ENCODE results near the gene CAPZB. TPM values are rescaled to one million over a fixed set of nuclear protein-coding genes. Genes with fewer than 3 reads are reported as not detected.
A peak's percentile ranks its signal among the peaks of the same experiment; 100 is the strongest.

CAPZB gene
- polyA plus RNA-seq, 1 of the 3 experiments (the other 2 are of a cell fraction) = 122 TPM

DNA sequence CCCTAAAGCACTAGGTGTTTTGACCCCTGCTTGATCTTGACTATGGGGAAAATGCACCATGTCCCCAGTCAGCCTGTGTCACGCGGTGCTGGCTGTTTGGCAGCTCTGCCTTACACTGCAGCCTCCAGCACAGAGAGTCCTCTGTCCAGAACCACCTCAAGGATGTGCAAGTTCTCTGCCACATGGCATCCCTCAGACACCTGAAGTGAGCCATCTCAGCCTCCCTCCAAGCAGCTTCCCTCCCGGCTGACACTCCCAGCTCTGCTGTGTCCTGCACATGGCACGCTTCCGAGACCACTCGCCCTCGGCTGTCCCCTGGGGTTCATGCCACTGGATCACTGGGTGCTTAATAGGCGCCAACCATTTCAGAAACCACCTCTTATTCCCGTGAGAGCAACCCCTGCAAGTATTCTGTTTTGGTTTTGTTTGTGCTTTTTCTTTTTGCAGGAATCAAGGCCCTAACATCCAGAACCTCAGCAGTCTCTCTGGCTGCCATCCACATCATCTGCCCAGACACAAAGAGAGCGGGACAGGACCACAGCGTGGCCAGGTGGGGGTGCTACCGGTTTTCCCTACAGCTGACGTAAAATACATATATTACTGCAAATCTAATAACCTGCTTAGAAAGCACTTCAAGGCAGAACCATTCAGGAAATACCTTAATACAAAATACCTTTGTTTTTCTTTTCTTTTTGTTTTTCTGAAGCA is 45.7 kb downstream of the CAPZB start:
- peak; percentile 82 for DNase-seq
- Histone ChIP-seq H3K4me1 (ENCODE audit: control insufficient read depth in 1 of 2, insufficient read depth in 2 of 2, low read depth in 1 of 2, low read length in 1 of 2) (peaks cover 65 to 72% of the 10 kb centered on the region in 2 experiments), H4K20me1 (ENCODE audit: insufficient read depth) (peaks cover 92% of the 10 kb centered on the region), H2AFZ (ENCODE audit: low read depth) (no peak overlapping the region), H3K9me2 (no peaks in the 10 kb centered on the region), H3K27me3 (ENCODE audit: insufficient read depth) (no peaks in the 10 kb centered on the region), H3K9me3 (no peaks in the 10 kb centered on the region), H3K27ac (ENCODE audit: low read depth in 2 of 2, low read length in 1 of 2) (peak overlapping the region; percentile 62 to 64), H3K36me3 (replicated peaks in 1 of 2; ENCODE audit: control insufficient read depth in 1 of 2, insufficient read depth in 2 of 2, low read length in 1 of 2) (peaks cover 4 to 10% of the 10 kb centered on the region in 2 experiments), H3K4me2 (peak overlapping the region; percentile 43; the same call in 1 of the 2 replicates), H3K9ac (peak overlapping the region; percentile 24; the same call in 1 of the 2 replicates), H3F3A (replicated peaks; ENCODE audit: insufficient read depth) (peaks cover 21% of the 10 kb centered on the region), H3K4me3 (ENCODE audit: low read depth in 2 of 2, low read length in 1 of 2) (no peak overlapping the region), H3K79me2 (ENCODE audit: insufficient read depth) (peaks cover 100% of the 10 kb centered on the region)
- CTCF ChIA-PET = interaction anchor here (0.7 to 10.1 kb wide), 24 partner anchors 11 to 222 kb away, joined by 3 to 74 read pairs (median 5); partner anchors contain the start of gene NBL1
- 50% methylated on average over 13 of the region's 13 CpGs for WGBS (ENCODE audit: low lambda C conversion rate)
- POLR2A ChIA-PET = interaction anchor here (1.3 kb wide), 1 partner anchor 8 kb away, joined by 3 read pairs; no protein-coding TSS in a partner anchor
- no peak for TF ChIP-seq JUND (IDR thresholded peaks at IDR 0.05)
- TF ChIP-seq TCF12 (IDR thresholded peaks at IDR 0.05) = no peak
- TF ChIP-seq, protein P1, sequence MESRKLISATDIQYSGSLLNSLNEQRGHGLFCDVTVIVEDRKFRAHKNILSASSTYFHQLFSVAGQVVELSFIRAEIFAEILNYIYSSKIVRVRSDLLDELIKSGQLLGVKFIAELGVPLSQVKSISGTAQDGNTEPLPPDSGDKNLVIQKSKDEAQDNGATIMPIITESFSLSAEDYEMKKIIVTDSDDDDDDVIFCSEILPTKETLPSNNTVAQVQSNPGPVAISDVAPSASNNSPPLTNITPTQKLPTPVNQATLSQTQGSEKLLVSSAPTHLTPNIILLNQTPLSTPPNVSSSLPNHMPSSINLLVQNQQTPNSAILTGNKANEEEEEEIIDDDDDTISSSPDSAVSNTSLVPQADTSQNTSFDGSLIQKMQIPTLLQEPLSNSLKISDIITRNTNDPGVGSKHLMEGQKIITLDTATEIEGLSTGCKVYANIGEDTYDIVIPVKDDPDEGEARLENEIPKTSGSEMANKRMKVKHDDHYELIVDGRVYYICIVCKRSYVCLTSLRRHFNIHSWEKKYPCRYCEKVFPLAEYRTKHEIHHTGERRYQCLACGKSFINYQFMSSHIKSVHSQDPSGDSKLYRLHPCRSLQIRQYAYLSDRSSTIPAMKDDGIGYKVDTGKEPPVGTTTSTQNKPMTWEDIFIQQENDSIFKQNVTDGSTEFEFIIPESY (IDR thresholded peaks at IDR 0.05; ENCODE audit: borderline replicate concordance, low read depth) = no peak
- no peak for TF ChIP-seq RFX5 (IDR thresholded peaks at IDR 0.05; ENCODE audit: low read length)
- TF ChIP-seq, protein P2, sequence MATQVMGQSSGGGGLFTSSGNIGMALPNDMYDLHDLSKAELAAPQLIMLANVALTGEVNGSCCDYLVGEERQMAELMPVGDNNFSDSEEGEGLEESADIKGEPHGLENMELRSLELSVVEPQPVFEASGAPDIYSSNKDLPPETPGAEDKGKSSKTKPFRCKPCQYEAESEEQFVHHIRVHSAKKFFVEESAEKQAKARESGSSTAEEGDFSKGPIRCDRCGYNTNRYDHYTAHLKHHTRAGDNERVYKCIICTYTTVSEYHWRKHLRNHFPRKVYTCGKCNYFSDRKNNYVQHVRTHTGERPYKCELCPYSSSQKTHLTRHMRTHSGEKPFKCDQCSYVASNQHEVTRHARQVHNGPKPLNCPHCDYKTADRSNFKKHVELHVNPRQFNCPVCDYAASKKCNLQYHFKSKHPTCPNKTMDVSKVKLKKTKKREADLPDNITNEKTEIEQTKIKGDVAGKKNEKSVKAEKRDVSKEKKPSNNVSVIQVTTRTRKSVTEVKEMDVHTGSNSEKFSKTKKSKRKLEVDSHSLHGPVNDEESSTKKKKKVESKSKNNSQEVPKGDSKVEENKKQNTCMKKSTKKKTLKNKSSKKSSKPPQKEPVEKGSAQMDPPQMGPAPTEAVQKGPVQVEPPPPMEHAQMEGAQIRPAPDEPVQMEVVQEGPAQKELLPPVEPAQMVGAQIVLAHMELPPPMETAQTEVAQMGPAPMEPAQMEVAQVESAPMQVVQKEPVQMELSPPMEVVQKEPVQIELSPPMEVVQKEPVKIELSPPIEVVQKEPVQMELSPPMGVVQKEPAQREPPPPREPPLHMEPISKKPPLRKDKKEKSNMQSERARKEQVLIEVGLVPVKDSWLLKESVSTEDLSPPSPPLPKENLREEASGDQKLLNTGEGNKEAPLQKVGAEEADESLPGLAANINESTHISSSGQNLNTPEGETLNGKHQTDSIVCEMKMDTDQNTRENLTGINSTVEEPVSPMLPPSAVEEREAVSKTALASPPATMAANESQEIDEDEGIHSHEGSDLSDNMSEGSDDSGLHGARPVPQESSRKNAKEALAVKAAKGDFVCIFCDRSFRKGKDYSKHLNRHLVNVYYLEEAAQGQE (IDR thresholded peaks at IDR 0.05; ENCODE audit: low read depth, low read length) = no peak
- no peak for TF ChIP-seq SIN3A (IDR thresholded peaks at IDR 0.05; ENCODE audit: borderline replicate concordance, low read depth, low read length)
- peak; percentile 51; the same call in 1 of the 2 replicates for TF ChIP-seq SMC3 (IDR thresholded peaks at IDR 0.05; ENCODE audit: low read depth, low read length)
- TF ChIP-seq NRF1 (IDR thresholded peaks at IDR 0.05; ENCODE audit: low read depth, low read length) = no peak
- TF ChIP-seq, protein P3, sequence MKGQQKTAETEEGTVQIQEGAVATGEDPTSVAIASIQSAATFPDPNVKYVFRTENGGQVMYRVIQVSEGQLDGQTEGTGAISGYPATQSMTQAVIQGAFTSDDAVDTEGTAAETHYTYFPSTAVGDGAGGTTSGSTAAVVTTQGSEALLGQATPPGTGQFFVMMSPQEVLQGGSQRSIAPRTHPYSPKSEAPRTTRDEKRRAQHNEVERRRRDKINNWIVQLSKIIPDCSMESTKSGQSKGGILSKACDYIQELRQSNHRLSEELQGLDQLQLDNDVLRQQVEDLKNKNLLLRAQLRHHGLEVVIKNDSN (IDR thresholded peaks at IDR 0.05; ENCODE audit: borderline replicate concordance, low read depth) = no peak
- TF ChIP-seq POLR2AphosphoS5 (IDR thresholded peaks at IDR 0.05; ENCODE audit: low read depth, low read length) = no peak
- TF ChIP-seq GABPA (IDR thresholded peaks at IDR 0.05; ENCODE audit: low read depth) = no peak
- no peak for TF ChIP-seq YY1 (IDR thresholded peaks at IDR 0.05; ENCODE audit: low read depth)
- peak; percentile 45; the same call in 1 of the 2 replicates for TF ChIP-seq MXI1 (IDR thresholded peaks at IDR 0.05; ENCODE audit: low read depth, low read length)
- no peak for TF ChIP-seq RCOR1 (IDR thresholded peaks at IDR 0.05; ENCODE audit: low read length)
- no peak for TF ChIP-seq RXRA (IDR thresholded peaks at IDR 0.05; ENCODE audit: borderline replicate concordance, low read depth)
- no peak for TF ChIP-seq FOSL2 (IDR thresholded peaks at IDR 0.05; ENCODE audit: borderline replicate concordance, low read depth)
- no peak for TF ChIP-seq CHD2 (IDR thresholded peaks at IDR 0.05; ENCODE audit: low read length, partially characterized antibody)
- peak; percentile 79 for TF ChIP-seq RAD21 (IDR thresholded peaks at IDR 0.05; ENCODE audit: low read length)
- TF ChIP-seq EZH2phosphoT487 (IDR thresholded peaks at IDR 0.05; ENCODE audit: borderline replicate concordance, low read depth) = no peak
- TF ChIP-seq, protein P4, sequence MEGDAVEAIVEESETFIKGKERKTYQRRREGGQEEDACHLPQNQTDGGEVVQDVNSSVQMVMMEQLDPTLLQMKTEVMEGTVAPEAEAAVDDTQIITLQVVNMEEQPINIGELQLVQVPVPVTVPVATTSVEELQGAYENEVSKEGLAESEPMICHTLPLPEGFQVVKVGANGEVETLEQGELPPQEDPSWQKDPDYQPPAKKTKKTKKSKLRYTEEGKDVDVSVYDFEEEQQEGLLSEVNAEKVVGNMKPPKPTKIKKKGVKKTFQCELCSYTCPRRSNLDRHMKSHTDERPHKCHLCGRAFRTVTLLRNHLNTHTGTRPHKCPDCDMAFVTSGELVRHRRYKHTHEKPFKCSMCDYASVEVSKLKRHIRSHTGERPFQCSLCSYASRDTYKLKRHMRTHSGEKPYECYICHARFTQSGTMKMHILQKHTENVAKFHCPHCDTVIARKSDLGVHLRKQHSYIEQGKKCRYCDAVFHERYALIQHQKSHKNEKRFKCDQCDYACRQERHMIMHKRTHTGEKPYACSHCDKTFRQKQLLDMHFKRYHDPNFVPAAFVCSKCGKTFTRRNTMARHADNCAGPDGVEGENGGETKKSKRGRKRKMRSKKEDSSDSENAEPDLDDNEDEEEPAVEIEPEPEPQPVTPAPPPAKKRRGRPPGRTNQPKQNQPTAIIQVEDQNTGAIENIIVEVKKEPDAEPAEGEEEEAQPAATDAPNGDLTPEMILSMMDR (IDR thresholded peaks at IDR 0.05) = peak; percentile 53
- TF ChIP-seq, protein P5, sequence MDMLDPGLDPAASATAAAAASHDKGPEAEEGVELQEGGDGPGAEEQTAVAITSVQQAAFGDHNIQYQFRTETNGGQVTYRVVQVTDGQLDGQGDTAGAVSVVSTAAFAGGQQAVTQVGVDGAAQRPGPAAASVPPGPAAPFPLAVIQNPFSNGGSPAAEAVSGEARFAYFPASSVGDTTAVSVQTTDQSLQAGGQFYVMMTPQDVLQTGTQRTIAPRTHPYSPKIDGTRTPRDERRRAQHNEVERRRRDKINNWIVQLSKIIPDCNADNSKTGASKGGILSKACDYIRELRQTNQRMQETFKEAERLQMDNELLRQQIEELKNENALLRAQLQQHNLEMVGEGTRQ (IDR thresholded peaks at IDR 0.05; ENCODE audit: borderline replicate concordance, low read depth, low read length) = no peak
- TF ChIP-seq MAX (IDR thresholded peaks at IDR 0.05; ENCODE audit: low read depth) = no peak
- TF ChIP-seq FOXJ3 (CRISPR knock-in tag; IDR thresholded peaks at IDR 0.05) = no peak
- TF ChIP-seq TEAD4 (IDR thresholded peaks at IDR 0.05; ENCODE audit: borderline replicate concordance, insufficient read depth) = no peak

Measured in SK-N-SH (cell line).